ENCODE results near the gene PFKFB2. TPM values are rescaled to one million over a fixed set of nuclear protein-coding genes. Genes with fewer than 3 reads are reported as not detected.

Gene PFKFB2
- total and polyA plus RNA-seq, 2 of the 8 experiments (the other 6 are each of a cell fraction or from before 2014, with no cell fraction given) = 6.7 to 19.1 TPM

GRCh38 chr1:207049054-207049453 lies 4.0 kb upstream of the PFKFB2 start:
- Histone ChIP-seq H3K4ac (replicated peaks; ENCODE audit: insufficient read length, low read depth, low read length) (no peak overlapping the region), H3K23me2 (ENCODE audit: low read depth, low read length) (peaks cover 5% of the 10 kb centered on the region; the same call in 1 of the 2 replicates), H3K27ac (ENCODE audit: low read depth, low read length) (no peak overlapping the region), H3K9me3 (ENCODE audit: insufficient read depth in 2 of 2, low read depth in 1 of 2, low read length in 1 of 2) (no peaks in the 10 kb centered on the region), H3K4me1 (replicated peaks in 1 of 4; ENCODE audit: control insufficient read depth in 3 of 4, insufficient read depth in 4 of 4, low read length in 3 of 4) (peaks cover 0 to 8% (median 2%) of the 10 kb centered on the region in 4 experiments; a peak in 3 of 7 replicates), H3K4me3 (ENCODE audit: extremely low read depth in 1 of 4, insufficient read depth in 2 of 4, low read depth in 3 of 4, low read length in 4 of 4) (no peak overlapping the region), H2BK15ac (ENCODE audit: low read length) (no peak overlapping the region), H3K23ac (ENCODE audit: insufficient read length) (no peak overlapping the region), H2BK20ac (ENCODE audit: low read length) (no peak overlapping the region), H3K36me3 (ENCODE audit: control insufficient read depth in 2 of 4, insufficient read depth in 4 of 4, low read length in 3 of 4) (peaks cover 9 to 30% (median 10%) of the 10 kb centered on the region in 4 experiments), H3K14ac (ENCODE audit: insufficient read length) (no peak overlapping the region), H3K27me3 (replicated peaks in 1 of 4; ENCODE audit: control insufficient read depth in 3 of 4, extremely low read depth in 1 of 4, insufficient read depth in 3 of 4, low read length in 3 of 4) (no peaks in the 10 kb centered on the region), H4K5ac (ENCODE audit: insufficient read length, low read depth, low read length) (no peak overlapping the region), H4K91ac (replicated peaks; ENCODE audit: insufficient read length, low read length) (no peak overlapping the region), H3K9ac (replicated peaks in 1 of 4; ENCODE audit: extremely low read depth in 1 of 4, low read depth in 3 of 4, low read length in 3 of 4) (peak overlapping the region in 1 of 4 experiments; percentile 41; a peak in 1 of 7 replicates), H2BK120ac (replicated peaks; ENCODE audit: low read depth, low read length) (no peak overlapping the region), H3K4me2 (ENCODE audit: insufficient read depth in 1 of 2, low read depth in 2 of 2, low read length in 2 of 2) (no peak overlapping the region; a peak in 1 of 4 replicates), H3K79me2 (ENCODE audit: control insufficient read depth in 1 of 2, insufficient read depth in 2 of 2, low read length in 2 of 2) (peaks cover 3 to 59% of the 10 kb centered on the region in 2 experiments; a peak in 3 of 4 replicates), H2BK5ac (ENCODE audit: low read depth, low read length) (no peak overlapping the region), H2AK5ac (ENCODE audit: low read depth, low read length) (no peak overlapping the region), H3K18ac (ENCODE audit: extremely low read depth, low read length) (no peak overlapping the region), H2BK12ac (ENCODE audit: low read depth, low read length) (no peak overlapping the region), H3K79me1 (ENCODE audit: low read depth, low read length) (no peaks in the 10 kb centered on the region; the same call in 1 of the 2 replicates), H2AFZ (ENCODE audit: low read length) (no peak overlapping the region), H4K20me1 (replicated peaks in 1 of 2; ENCODE audit: control insufficient read depth in 1 of 2, insufficient read depth in 2 of 2, low read length in 2 of 2) (peaks cover 9 to 12% of the 10 kb centered on the region in 2 experiments), H4K8ac (ENCODE audit: extremely low read depth, insufficient read depth, low read length) (no peak overlapping the region), H3K56ac (replicated peaks; ENCODE audit: insufficient read length, low read depth, low read length) (no peak overlapping the region)
- FAIRE-seq (no peak), DNase-seq (ENCODE audit: low read depth in 1 of 2, low spot score in 2 of 2) (no peak)
- ChIA-PET CTCF (ENCODE audit: partially characterized antibody) (interaction anchor here (0.8 to 4.2 kb wide), 12 partner anchors 9 to 375 kb away, joined by 3 to 40 read pairs (median 6); partner anchors contain the start of gene C1orf116), POLR2A (ENCODE audit: partially characterized antibody) (interaction anchor here (1.5 to 2.9 kb wide), 3 partner anchors 17 to 72 kb away, joined by 3 to 15 read pairs (median 3); partner anchors contain the start of gene C1orf116)
- whole genome bisulfite sequencing, 2 experiments (ENCODE audit: extremely low coverage in 1 of 2, insufficient coverage in 1 of 2, insufficient read length in 1 of 2, insufficient replicate concordance in 2 of 2, low coverage in 1 of 2, low lambda C conversion rate in 2 of 2, missing lambda C conversion rate in 1 of 2) = 92% methylated on average over 4 of the region's 4 CpGs; no CpG with 5 or more reads in 1 of the 2 experiments
- no peak for TF ChIP-seq KDM5A (IDR thresholded peaks at IDR 0.05; ENCODE audit: low read length)
- TF ChIP-seq ZNF274 (IDR thresholded peaks at IDR 0.05; ENCODE audit: borderline replicate concordance, extremely low read depth, low read length) = no peak
- TF ChIP-seq SIX5 (IDR thresholded peaks at IDR 0.05; ENCODE audit: low read depth, low read length) = no peak
- TF ChIP-seq TAF7 (optimal IDR thresholded peaks at IDR 0.05; ENCODE audit: borderline replicate concordance, low read depth, low read length) = no peak
- no peak for TF ChIP-seq YY1 (IDR thresholded peaks at IDR 0.05; ENCODE audit: low read depth, low read length)
- no peak for TF ChIP-seq TAF1 (IDR thresholded peaks at IDR 0.05; ENCODE audit: low read depth, low read length)
- no peak for TF ChIP-seq CTBP2 (IDR thresholded peaks at IDR 0.05; ENCODE audit: borderline replicate concordance, insufficient read depth, insufficient read length, low read length)
- no peak for TF ChIP-seq SUZ12 (IDR thresholded peaks at IDR 0.05; ENCODE audit: low read length)
- TF ChIP-seq TCF12 (IDR thresholded peaks at IDR 0.05; ENCODE audit: low read depth, low read length) = no peak
- no peak for TF ChIP-seq ASH2L (IDR thresholded peaks at IDR 0.05; ENCODE audit: low read length)
- no peak for TF ChIP-seq NRF1 (IDR thresholded peaks at IDR 0.05; ENCODE audit: low read depth, low read length)
- no peak for TF ChIP-seq SP1 (IDR thresholded peaks at IDR 0.05; ENCODE audit: low read depth, low read length)
- no peak for TF ChIP-seq CREB1 (IDR thresholded peaks at IDR 0.05)
- TF ChIP-seq CBX8 (IDR thresholded peaks at IDR 0.05; ENCODE audit: borderline replicate concordance, low read depth, low read length) = no peak
- TF ChIP-seq POLR2A (IDR thresholded peaks at IDR 0.05; ENCODE audit: control extremely low read depth in 1 of 2, low read depth in 2 of 2, low read length in 2 of 2) = no peak
- no peak for TF ChIP-seq SRF (IDR thresholded peaks at IDR 0.05; ENCODE audit: low read depth, low read length)

Data from H1 (cell line).